ENCODE data around the gene PARM1.

GRCh38 chr4:74982546-74983252 is 49.8 kb downstream of the PARM1 start:
- TF ChIP-seq CTCF (conservative IDR thresholded peaks at IDR 0.05 in 1 of 2, IDR thresholded peaks at IDR 0.05 in 1 of 2; ENCODE audit: low read depth in 1 of 2, low read length in 2 of 2), result no peak
- TF ChIP-seq EZH2 (IDR thresholded peaks at IDR 0.05; ENCODE audit: low read length, missing control alignments), result no peak
